Measurements from ENCODE around the gene SMPDL3B.
"Not testable (repeated sequence)": the region's sequence is repeated elsewhere in the genome, so short reads cannot be mapped to it uniquely, and the experiment has no call there.

Gene SMPDL3B

DNA sequence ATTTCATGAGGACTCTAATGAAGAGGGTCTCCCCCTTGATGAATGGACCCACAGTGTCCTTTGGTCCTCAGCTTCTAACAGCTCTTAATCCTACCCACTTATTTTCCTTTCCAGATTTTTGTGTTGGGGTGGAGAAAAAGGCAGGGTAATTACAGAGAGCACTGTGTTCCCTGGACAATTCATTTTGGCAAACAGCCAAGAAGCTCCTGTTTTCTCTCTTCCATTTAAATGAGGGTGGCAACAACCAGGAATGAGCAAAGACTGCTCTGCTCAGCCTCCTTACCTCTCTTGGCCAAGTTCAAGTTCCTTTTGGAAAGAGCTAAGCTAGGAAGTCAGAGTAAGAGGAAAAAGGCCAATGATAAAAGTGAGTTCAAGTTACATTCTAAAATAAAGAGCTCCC is 36.9 kb downstream of the SMPDL3B start:
- DNase-seq, result no peak

DNA sequence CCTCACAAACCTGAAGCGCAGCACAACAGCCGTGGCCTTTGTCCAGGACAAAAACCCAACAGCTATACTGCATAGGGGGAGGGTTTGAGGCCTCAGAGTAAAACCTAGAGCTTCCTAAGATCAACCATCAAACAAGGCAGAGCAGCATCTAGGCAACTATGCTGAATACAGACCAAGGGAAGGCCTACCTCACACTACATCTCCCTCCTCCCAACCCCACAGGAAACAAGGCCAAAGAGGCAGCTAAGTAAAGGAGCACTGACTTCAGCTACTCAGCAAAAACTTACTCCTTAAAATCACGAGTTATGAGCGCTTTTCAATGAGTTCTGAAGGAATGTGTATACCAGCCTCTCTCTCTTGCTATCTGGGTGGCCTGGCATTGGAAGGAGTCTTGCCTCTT is 37.3 kb downstream of the SMPDL3B start:
- no peak for DNase-seq

DNA sequence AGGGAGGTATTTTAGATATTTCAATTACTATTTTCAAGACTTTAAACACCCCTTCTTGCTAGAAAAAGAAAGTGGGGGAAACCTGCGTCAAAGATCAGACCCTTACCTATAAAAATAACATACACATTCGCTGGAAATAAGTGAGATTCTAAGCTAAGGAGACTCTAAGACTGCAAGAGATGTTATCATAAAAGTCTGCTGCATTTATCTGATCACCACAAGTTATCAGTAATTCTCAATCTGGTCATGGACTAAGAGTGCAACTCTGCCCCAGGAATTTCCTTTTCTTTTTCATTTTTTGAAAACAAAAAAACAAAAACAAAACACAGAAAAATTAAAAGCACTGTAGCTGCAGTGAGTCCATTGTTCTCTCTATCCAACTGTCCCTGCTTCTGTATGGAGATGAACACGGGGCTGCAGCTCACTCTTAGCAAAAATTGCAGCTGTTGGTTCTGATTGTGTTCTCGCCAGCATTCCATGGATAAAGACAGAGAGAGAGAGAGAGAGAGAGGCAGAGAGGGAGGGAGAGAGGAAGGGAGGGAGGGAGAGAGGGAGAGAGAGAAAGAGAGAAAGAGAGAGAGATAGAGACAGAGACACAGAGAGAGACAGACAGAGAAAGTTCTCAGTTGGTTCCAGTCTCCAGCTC is 39.1 kb downstream of the SMPDL3B start:
- no peak for DNase-seq

DNA sequence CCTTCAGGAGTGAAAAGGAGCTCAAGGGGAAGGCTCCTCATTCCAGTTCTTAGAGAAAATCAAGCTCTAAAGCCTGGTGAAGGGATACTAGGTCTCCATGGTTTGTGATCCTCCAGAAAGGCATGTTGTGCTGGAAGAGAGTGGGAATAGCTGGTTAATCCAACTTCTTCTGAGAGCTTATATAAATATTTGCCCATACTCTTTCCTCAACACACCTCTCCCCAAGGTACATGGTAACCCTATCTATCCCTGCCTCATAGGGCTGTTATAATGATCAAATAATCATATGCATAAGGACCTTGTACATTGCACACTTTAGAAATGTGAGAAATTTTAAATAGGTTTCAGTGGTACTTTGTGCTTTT is 39.6 kb downstream of the SMPDL3B start:
- no peak for DNase-seq

DNA sequence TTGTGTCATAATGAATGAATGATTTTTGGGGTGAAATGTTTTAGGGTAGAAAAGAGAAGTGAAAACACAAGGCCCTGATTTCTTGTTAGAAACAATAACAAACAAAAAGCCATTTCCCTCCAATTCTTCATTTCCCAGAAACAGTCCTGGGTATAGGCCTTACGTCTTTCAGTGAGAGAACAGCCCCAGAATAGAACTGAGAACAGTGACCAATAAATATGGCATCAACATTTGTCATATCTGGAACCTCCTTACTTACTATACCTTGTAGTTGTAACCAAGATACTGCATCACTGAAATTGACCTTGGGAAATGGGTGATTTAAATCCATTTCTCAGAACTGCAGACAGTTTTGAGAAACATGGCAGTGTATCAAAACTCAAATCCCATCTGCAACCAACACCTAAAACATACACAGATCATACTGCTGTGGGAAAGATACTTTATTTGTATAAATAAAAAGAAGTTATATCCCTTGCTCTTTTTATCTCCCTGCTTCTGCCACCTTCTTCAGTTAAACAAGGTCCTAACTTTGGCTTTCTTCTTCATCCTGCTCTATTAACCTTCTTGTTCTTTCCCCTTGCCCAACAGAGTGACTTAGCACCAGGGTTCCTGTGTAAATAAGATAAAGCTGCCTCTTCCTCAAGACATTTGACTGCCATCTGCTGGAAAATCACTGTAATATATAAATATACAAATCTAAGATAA is 44.5 kb downstream of the SMPDL3B start:
- no peak for DNase-seq

DNA sequence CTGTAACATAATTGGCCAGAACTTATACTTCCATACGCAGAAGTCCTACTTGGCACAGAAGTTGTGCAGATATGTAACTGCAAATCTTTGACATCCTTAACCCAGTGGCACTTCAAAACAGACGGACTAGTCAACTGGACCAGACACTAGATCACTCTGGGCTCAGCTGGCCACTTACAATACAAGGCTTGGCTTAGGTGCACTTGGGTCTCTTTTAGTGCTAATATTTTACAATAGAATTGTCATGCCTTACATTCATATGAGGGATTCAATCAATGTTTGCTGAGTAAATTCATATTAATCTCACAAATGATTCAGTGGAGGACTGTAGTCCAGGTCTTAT is 45.0 kb downstream of the SMPDL3B start:
- DNase-seq, result no peak

DNA sequence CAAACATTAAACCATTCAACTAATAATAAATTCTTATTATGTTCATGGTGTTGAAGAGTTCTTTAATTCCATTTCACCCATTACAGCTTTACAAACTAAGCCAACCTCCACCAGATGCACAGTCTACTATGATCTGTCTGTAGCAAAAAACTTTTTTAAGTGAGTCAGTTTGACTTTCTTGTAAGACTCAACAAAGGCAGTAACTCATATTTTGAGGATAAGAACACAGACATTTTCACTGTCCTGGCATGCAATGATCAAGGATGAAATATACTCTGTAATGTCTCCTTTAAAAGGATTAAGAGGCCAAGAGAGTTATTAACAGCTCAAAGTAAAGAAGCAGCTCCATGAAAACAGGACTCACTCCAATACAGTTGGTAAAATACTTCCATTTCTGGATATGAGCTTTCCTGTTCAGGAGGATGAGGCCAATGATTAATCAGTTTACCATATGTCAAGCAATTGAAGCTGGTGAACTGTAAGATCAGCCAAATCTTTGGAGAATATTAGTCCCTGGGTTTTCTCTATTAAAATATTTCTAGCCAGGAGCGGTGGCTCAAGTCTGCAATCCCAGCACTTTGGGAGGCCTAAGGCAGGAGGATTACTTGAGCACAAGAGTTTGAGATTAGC is 45.5 kb downstream of the SMPDL3B start:
- DNase-seq, result no peak

DNA sequence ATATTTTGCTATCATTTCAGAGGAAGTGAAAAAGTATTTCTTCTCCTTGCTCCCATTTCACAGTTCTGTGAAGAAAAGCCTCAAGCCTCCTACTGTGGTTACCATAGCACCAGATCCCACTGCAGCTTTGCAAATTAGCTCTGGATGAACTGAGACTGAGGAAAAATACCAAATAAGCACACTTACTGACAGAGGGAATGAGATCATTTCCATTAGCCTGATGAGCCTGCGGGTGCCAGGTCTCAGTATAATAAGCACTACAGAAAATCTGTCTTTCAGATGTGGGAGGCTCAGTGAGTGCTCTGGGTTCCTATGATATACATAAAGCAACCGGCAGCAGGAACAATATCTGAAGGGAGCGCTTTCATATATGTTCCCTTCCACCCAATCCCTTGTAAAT is 46.3 kb downstream of the SMPDL3B start:
- DNase-seq, result no peak

DNA sequence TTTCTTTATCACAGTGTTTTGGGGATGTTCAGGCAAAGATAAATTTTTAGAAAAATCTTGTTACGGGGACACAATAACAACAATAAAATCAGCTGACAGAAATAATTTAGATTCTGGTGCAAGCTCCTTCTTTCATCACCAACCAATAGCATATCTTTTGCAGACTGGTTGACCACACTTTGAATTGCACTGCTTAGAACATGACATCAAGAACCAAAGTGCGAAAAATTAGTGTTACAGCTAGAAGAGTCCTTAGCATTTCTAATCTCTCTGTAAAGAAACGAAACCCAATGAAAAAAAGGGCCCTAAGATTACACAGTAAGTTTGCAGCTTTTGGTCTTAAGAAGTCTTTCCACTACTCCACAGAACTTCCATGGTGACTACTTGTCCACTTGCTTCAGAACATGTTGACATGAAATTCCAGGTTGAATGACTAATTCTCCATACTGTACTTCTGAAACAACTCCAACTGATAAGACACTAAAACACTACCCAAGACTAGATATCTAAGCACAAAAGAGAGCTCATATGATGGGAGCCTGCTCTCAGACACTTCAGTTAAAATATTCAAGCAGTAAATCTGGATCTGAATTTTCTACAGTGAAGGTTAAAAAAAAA is 56.2 kb downstream of the SMPDL3B start:
- DNase-seq, result no peak

DNA sequence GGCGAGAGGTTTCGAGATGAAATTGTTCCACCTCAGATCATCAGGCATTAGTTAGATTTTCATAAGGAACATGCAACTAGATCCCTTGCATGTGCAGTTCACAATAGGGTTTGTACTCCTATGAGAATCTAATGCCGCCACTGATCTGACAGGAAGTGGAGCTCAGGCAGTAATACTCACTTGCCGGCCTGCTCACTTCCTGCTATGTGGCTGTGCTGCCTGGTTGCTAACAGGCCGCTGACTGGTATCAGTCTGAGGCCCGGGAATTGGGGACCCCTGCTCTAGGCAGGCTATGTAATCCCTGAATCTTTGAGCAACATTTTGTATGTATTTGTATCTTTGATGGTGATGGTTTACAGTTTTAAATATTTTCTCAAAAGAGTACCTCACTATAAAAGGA is 57.5 kb downstream of the SMPDL3B start:
- no peak for DNase-seq

DNA sequence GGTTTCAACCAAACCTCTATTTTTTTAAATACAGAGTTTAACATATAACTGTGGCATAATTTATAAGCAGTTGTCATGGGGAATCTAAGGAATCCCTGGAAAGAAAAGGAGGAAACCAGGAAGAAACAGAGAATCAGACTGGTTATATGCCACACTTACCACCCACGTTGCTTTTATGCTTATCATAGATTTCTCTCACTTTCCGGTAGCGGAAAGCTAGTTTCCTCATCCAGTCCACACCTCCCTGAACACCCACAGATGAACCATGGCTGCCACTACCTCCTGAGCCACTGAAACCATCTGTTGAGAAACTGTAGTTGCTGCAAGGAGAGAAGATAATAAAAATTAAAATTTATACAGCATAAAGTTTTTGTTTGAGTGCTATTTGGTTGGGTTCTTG is 58.4 kb downstream of the SMPDL3B start:
- no peak for DNase-seq

DNA sequence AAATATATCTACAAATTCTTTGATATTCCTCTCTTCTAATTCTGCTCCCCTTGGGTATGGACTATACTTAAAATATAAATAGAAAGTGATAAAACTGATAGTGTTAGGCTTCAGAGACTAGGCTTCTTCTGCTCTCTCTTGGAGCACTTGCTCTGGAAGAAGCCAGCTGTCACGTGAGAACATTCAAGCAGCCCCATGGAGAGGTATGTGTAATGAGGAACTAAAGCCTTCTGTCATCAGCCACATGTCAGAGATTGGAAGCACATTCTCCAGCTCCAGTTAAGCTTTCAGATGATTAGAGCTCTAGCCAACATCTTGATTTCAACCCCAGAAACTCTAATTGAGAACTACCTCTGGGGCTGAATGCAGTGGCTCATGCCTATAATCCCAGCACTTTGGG is 59.3 kb downstream of the SMPDL3B start:
- no peak for DNase-seq

DNA sequence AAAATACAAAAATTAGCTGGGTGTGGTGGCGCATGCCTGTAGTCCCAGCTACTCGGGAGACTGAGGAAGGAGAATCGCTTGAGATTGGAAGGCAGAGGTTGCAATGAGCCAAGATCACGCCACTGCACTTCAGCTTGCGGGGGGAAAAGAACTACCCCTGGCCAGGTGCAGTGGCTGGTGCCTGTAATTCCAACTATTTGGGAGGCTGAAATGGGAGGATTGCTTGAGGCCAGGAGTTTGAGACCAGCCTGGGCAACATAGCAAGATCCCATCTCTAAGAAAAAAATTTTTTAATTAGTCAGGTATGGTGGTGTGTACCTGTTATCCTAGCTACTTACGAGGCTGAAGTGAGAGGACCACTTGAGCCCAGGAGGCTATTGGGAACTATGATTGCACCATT is 59.7 kb downstream of the SMPDL3B start:
- DNase-seq, result not testable (repeated sequence)

DNA sequence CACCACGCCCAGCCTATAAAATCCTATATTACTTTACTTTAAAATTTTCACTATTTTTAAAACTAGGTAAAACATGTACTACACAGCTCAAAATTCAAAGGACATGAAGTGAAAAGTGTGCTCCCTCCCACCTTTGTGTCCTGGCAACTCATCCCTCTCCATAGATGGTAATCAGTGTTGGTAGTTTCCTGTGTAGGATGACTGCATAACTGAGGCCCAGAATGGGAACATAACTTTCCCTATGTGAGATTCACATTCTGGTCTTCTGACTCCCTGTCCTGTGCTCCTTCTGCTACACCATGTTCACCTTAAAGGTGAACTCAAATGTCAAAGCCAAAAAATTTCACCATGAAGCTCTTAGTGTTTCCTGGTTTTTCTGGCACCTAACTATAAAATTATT is 64.3 kb downstream of the SMPDL3B start:
- no peak for DNase-seq

DNA sequence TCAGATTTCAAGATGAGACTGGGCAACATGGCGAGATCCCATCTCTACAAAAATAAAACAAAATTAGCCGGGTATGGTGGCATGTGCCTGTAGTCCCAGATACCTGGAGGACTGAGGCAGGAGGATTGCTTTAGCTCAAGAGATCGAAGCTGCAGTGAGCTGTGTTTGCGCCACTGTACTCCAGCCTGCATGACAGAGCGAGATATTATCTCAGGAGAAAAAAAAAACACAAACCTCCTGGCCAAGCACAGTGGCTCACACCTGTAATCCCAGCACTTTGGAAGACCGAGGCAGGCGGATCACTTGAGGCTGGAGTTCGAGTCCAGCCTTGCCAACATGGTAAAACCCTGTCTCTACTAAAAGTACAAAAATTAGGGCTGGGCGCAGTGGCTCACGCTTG is 67.8 kb downstream of the SMPDL3B start:
- DNase-seq, result no peak

DNA sequence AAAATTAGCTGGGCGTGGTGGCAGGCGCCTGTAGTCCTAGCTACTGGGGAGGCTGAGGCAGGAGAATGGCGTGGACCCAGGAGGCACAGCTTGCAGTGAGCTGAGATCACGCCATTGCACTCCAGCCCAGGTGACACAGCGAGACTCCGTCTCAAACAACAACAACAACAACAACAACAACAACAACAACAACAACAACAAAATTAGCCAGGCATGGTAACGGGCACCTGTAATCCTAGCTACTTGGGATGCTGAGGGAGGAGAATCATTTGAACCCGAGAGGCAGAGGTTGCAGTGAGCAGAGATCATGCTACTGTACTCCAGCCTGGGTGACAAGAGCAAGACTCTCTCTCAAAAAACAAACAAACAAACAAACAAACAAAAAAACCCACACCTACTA is 68.3 kb downstream of the SMPDL3B start:
- DNase-seq, result not testable (repeated sequence)
